ENCODE data around the gene SORCS3.
A peak's percentile ranks its signal among the peaks of the same experiment; 100 is the strongest.

The SORCS3 gene

GRCh38 chr10:104872691-104873090 is 231.6 kb downstream of the SORCS3 start:
- DNase-seq, result no peak

DNA sequence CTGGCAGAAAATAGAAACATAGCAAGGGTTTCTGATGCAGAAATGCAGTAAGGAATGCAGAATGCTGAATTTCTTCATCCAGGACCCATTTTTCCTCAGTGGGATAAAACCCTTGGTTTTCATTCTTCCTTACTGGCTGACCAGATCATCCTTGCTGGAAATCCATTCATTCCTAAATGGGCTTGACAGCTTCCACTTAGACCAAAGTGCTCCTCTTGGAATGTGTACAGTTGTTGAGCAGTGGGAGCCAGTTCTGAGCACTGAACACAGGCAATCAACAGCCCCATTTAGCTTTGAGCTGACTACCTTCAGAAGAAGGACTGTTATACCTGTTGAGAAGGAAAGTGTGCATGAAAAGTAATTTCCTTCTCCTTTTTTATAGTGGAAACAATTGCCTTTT is 232.1 kb downstream of the SORCS3 start:
- no peak for DNase-seq

GRCh38 chr10:104875561-104875960 is 234.5 kb downstream of the SORCS3 start:
- DNase-seq, result no peak

DNA sequence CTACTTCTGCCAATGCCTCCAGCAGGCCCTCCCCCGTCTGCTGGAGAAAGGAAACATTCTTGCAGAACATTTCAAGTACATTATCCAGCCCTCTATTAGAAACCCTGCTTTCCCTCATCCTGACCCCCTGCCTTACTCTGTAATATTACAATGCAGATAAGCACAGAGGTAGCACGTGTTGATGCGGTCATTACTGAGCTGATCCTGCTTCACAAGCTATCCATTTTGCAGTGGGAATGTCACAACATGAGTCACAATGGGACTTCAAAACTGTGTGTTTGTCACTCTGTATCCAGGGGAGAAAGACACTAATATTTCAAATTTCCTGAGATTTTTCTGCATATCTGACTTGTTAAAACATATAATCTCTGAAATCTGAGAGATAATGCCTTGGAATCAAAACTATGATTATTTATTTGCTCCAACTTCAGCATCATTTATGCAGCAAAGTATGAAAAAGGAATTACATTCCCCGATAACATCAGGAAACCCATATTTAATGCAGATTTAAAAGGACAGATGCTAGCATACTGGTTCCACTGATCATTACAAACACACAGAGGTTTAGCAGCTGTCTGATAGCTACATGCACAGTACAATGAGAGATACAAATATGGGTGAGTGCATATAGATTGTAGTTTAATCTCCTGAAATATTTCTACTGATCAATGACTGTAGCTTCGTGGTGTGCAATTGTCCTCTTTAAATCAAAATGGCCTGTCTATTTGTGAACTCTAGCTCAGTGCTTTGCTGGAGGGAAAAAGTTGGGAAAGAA is 239.7 kb downstream of the SORCS3 start:
- DNase-seq, result no peak

DNA sequence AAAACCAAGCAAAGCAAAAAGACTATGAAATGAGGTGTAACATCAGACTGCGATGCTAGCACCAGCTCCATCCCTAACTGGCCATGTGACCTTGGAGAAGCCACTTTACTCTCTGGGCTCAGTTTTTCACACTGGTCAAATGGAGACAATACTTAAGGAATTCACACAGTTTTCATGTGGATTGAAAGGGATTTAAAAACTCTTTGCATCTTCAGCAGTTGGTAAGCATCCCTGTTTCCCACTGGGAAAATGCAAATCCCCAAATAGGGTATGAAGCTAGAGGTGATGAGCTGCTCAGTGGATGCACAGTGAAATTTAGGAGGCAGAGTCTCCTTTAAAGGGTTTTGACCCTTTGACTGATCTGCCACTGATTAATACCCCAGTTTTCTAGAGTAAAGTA is 240.7 kb downstream of the SORCS3 start:
- DNase-seq, result no peak

DNA sequence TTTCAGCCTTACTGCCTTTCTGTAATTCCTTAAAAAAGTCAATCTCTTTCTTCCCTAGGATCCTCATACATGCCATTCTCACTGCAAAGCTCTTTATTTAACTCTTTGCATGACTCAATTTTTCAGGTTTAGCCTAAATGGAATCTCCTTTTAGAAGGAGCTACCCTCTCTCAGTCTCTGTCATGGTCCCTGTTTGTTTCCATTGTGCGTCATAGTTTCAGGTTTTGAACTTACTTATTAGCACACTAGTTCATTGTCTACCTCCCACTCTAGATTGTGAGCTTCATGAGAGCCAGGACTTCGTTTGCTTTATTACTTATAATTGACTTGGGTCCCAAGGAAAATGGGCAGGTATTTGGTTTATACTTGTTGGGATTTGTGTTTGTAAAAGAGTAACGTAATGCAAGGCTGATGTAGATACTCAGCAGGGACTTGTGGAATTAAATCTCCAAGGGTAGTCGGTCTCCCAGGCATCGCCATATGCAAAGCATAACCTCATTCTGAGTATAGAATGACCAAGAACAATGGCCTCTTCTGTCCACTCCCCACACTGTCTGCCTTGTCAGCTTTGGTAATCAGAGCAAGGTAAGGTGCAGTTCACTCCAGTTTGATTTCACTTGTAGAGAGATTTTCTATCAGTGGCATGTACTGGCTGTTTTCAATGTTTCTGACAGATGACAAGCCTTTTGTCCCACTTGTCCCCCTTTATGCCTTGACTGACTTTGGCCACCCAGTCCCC is 252.0 kb downstream of the SORCS3 start:
- peak; percentile 33 for DNase-seq

GRCh38 chr10:104893701-104894100 is 252.6 kb downstream of the SORCS3 start:
- DNase-seq, result no peak

GRCh38 chr10:104894681-104895080 is 253.6 kb downstream of the SORCS3 start:
- no peak for DNase-seq

DNA sequence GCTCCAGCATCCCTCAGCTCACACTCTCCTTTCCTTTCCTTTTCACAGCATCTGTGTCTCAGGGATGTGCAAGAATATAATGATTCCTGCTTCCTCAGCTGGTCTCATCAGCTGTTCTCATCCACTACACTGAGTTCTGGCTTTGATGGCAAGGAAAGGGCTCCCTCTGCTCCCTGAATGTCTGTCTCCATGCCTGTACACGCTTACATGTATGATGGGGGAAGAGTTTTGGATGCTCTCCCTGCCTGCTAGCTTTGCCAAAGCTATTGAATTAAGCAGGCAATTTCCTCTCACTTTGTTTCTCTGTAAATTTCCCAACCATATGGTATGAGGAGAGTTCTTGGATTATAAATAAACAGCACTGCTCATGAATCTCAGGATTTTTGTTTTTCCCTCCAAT is 254.5 kb downstream of the SORCS3 start:
- DNase-seq, result peak; percentile 43

DNA sequence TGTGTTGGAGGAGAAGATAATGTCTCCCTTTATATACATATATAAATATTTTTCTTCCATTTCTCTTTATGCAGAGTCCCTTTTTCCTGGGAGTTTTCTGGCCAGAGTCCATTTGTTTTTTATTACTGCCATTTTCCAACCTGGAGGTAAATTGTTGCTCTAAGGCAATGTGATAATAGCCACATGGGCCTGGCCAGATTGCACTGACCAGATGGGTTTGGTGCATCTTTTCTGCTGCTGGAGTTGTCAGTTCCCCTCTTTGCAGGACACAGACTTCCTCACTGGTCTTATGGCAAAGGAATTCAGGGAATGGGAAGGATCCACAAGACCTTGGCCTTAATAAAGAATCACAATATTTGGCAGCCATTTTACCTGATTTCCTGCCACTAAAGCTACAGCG is 254.9 kb downstream of the SORCS3 start:
- no peak for DNase-seq

- DNase-seq, result peak; percentile 85
Measured at GRCh38 chr10:104897696-104898095, 256.6 kb downstream of the SORCS3 start.

DNA sequence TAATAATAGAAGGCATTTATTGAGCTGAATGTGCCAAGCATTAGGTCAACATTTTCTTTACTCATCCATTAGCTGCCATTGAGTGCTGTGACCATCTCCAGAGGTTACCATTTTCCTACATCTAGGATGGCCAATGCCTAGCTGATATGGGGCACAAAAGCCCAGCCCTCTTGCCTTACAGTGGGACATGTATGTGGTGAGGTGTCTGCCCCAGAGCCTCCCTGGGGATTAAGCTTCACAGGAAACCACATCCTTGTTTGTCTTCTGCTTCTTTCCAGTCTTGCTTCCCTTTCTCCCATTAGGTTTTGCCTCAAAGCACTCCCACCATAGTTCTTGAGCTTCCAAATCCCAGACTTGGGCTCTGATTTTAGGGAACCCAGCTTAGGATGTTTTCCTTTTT is 258.7 kb downstream of the SORCS3 start:
- no peak for DNase-seq

GRCh38 chr10:104903433-104903832 is 262.3 kb downstream of the SORCS3 start:
- no peak for DNase-seq

GRCh38 chr10:104904753-104905323 is 263.7 kb downstream of the SORCS3 start:
- no peak for DNase-seq

DNA sequence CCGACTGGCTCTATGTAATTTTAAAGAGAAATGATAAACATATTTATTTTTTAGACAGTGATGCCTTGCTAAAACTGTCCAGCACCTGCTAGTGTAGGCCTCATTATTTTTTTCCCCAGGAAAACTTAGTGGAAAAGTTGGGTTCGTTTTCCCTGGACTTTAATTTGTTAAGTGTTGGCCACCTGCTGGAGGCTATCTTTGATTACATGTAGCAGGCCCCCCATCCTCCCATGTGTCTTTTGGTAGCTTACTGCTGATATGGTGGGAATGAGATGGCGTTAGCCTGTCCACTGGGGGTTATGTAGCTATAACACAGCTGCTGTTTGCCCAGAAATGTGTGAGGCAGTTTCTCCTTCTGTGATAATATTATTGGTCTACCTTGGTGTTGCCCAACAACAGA is 265.0 kb downstream of the SORCS3 start:
- no peak for DNase-seq

GRCh38 chr10:104907521-104907920 is 266.4 kb downstream of the SORCS3 start:
- DNase-seq, result peak; percentile 68

GRCh38 chr10:104908581-104908980 is 267.5 kb downstream of the SORCS3 start:
- no peak for DNase-seq

DNA sequence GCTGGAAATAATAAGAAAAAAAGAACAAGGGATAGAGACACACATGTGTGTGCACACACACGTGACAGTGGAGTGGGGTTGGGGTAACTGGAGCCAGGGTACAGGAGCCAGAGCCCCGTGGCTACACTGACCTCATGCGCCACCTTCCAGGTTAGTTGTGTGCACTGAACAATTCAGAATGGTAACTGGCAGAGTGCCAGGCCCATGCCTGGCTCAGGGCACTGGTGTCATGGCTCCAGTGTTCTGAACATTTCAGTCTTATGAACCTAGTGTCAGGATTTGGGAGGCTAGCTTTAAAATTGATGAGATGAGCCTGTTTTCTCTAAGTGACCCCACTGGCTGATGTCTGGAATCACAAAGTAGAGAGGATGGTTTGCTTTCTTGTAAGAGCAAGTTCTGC is 269.6 kb downstream of the SORCS3 start:
- DNase-seq, result no peak

GRCh38 chr10:104913390-104913789 is 272.3 kb downstream of the SORCS3 start:
- DNase-seq, result no peak

GRCh38 chr10:104920476-104920875 is 279.4 kb downstream of the SORCS3 start:
- DNase-seq, result no peak

DNA sequence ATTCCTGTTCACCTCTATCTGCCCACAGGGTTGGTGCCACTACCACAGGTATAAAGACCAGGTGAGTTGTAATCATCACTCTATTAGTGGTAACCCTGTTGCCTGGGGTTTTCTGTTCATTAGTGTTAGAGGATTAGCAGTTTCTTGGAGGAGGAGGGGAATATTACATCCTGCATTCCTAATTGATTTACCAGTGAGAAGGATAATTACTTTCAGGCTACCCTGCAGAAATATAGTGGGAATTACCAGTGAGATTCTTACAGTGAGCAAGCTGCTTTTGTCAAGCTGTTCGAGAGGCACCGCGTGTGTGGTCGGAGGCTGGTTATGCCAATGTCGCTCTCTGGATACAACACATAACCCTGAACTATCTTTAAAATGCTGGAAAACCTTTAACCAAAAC is 280.7 kb downstream of the SORCS3 start:
- DNase-seq, result no peak

GRCh38 chr10:104922810-104923209 is 281.7 kb downstream of the SORCS3 start:
- no peak for DNase-seq

DNA sequence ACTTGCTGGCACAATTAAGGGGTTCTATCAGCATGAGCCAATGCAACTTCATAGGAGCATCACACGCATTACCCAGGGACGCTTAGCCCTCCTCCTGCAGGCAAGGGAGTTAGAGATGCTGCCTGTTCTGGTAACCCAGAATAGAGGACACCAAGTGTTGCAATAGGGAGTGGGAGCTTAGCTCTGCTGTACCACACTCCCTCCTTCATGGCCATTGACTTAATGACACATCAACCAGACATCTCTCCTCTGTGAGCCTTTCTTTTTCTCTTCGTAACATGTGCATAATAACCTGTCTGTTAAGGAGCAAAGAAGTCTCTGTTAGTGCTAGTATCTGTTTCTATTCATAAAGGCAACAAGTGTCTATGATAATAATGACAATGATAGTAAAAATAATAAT is 282.4 kb downstream of the SORCS3 start:
- no peak for DNase-seq
